Upper lobe of left lung (tissue), 4 donors: ENCODE results near the gene PTPRR.

ENCODE experiments used
- EP300 ChIP-seq, 4 donors: sonication (generic); formaldehyde crosslinking; IDR thresholded peaks; one replicate each; pipeline ENCODE4 v1.5.1; 2017; ENCODE audit warnings: antibody characterized with exemption in 4 of 4, control low read depth in 2 of 4
- POLR2A ChIP-seq, 4 donors: fragments of 450-650 bp; IDR thresholded peaks; one replicate each; pipeline ENCODE4 v1.5.1; 2016 to 2017; ENCODE audit warnings: antibody characterized with exemption in 4 of 4, mild to moderate bottlenecking in 2 of 4

DNA sequence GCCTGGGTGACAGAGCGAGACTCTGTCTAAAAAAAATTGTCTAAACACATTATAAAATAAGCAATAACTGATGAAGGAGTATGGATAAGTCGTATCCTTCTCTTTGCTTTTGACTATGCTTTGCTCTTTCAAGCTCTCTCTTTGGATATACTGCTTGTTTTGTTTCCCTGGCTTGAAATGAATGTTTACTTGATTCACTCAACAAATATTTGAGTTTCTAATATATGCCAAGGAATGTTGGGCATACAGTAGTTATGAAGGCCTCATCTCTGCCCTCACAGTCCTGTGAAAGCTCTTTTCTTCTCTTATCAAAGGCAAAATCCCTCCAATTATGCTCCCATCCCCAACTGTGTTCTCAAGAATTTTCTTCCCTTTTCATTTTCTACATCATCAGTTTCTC is 123.5 kb downstream of the PTPRR start:
- no peak for TF ChIP-seq POLR2A (IDR thresholded peaks at IDR 0.05)
- no peak for TF ChIP-seq EP300 (IDR thresholded peaks at IDR 0.05)
